Adrenal gland (tissue), 5 donors: Measurements from ENCODE around the gene TXNDC2.

Experiments used
- CTCF ChIP-seq, 6 experiments: fragments of 450-650 bp in 4 of 6; fragments of 200-600 bp in 2 of 6; sonication (generic) in 1 of 6; IDR thresholded peaks; 1 replicate in 5 of 6; 2 replicates in 1 of 6; pipeline versions ENCODE4 v1.5.1 to v1.8.0; 2016 to 2021; ENCODE audit warnings: antibody characterized with exemption in 6 of 6, mild to moderate bottlenecking in 2 of 6, moderate library complexity in 1 of 6
- POLR2A ChIP-seq, 2 donors: fragments of 450-650 bp; IDR thresholded peaks; one replicate each; pipeline ENCODE4 v1.6.1; 2017; ENCODE audit warnings: antibody characterized with exemption in 2 of 2, mild to moderate bottlenecking in 2 of 2, moderate library complexity in 1 of 2
- donor health status: DM: no; HTN: no; CAD: no.

GRCh38 chr18:9865764-9866490 lies 19.8 kb upstream of the TXNDC2 start:
- TF ChIP-seq CTCF (IDR thresholded peaks at IDR 0.05) (no peak), POLR2A (IDR thresholded peaks at IDR 0.05) (no peak)
